ENCODE results near the gene RANBP10. TPM values are rescaled to one million over a fixed set of nuclear protein-coding genes. Genes with fewer than 3 reads are reported as not detected.

RANBP10 gene
- polyA plus RNA-seq, 4 donors, result 21.6 to 28.5 (median 22.3) TPM

DNA sequence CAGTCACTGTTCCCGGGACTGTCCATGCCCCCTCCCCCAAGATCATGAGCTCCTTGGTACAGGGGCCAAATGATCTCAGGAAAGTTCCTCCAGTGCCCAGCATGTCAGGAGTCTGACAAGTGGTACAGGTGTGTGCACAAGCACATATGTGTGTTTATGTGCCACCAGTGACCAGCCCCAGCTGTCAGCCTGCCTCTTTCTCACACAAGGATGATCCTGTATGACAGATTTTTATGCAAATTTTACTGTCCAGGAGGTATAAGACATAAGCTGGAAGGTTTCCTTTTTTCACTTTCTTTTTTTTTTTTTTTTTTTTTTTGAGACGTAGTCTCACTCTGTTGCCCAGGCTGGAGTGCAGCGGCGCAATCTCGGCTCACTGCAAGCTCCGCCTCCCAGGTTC, 55.9 kb downstream of the RANBP10 start:
- no peak for DNase-seq (ENCODE audit: low read depth in 4 of 4, low spot score in 3 of 4)

GRCh38 chr16:67749436-67750078, 56.8 kb downstream of the RANBP10 start:
- DNase-seq (ENCODE audit: low read depth in 4 of 4, low spot score in 3 of 4), result no peak

GRCh38 chr16:67748834-67749233, 57.5 kb downstream of the RANBP10 start:
- DNase-seq (ENCODE audit: low read depth in 4 of 4, low spot score in 3 of 4), result no peak

- DNase-seq (ENCODE audit: low read depth in 4 of 4, low spot score in 3 of 4), result no peak
These were observed 59.5 kb downstream of the RANBP10 start for GRCh38 chr16:67746846-67747245.

GRCh38 chr16:67741118-67741517, 65.2 kb downstream of the RANBP10 start:
- no peak for DNase-seq (ENCODE audit: low read depth in 4 of 4, low spot score in 3 of 4)

DNA sequence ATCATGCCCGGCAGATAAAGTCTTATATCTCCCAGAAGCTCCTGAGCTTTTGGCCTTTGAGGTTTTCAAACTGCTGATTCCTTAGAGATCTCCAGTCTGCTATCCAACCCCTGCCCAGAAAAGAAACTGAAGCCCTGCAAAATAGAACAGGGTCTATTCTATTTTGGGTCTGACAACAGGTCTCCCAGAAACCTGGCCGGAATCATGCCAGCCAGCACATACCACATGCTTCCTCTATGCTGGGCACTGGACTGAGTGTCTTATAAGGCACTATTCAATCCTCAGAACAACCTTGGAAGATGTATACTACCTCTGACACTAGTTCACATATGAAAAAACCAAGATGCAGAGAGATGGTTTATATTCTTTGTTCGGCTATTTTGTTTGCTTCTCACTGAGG, 66.0 kb downstream of the RANBP10 start:
- no peak for DNase-seq (ENCODE audit: low read depth in 4 of 4, low spot score in 3 of 4)

GRCh38 chr16:67736858-67737257, 69.5 kb downstream of the RANBP10 start:
- no peak for DNase-seq (ENCODE audit: low read depth in 4 of 4, low spot score in 3 of 4)

DNA sequence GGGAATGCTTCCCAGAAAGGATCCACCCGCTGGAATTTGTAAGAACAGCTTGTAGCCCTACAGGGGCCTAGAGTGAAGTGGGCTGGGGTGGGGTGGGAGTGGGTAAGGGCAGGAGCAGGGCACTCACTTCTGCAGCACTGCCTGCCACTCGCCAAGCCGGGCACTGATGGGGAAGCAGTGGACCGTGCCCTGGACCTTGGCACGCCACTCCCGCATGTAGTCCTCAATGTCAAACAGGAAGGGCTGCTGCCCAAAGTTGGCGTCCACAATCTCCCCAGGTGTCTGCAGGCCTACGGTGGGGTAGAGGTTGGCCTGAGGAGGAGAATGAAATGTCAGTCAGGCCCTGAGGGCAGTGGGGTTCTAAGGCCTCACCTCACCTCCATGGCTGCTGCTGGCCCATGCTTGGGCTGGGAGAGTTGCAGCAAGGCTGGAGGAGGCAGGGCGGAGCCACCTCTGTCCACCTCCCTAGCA, 71.6 kb downstream of the RANBP10 start:
- no peak for DNase-seq (ENCODE audit: low read depth in 4 of 4, low spot score in 3 of 4)

DNA sequence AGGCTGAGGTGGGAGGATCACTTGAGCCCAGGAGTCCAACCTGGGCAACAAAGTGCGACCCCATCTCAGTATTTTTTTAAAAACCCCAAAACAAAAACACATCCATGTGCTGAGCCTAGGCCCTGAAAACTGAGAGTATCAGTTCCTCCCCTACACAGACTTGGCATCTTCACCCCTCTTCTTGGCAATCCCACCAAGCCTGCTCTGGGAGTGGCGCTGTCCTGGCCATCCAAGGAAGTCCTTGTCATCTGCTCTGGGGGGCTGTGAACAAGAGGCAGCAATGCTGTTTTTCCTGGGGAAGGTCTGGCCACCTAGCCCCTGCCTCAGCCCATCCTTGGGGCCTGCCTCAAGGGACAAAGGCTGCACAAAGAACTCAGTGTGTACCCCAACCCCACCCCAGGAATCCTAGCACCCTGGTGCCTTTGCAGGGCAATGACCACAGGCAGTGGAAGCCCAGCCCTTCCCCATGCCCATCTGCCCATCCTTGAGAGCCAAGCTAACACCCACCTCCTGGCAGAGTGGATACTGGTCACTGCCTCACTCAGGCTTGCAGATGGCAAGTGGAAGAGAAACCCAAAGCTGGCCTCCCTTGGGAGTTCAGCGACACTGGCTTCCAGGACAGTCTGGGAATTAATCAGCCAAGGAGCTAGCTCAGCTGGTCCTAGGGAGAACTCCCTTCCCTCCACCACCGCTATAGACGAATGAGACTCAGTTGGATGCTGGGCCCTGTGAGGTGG, 72.5 kb downstream of the RANBP10 start:
- no peak for DNase-seq (ENCODE audit: low read depth in 4 of 4, low spot score in 3 of 4)

- no peak for DNase-seq (ENCODE audit: low read depth in 4 of 4, low spot score in 3 of 4)
These were observed 74.6 kb downstream of the RANBP10 start for GRCh38 chr16:67731753-67732095.

DNA sequence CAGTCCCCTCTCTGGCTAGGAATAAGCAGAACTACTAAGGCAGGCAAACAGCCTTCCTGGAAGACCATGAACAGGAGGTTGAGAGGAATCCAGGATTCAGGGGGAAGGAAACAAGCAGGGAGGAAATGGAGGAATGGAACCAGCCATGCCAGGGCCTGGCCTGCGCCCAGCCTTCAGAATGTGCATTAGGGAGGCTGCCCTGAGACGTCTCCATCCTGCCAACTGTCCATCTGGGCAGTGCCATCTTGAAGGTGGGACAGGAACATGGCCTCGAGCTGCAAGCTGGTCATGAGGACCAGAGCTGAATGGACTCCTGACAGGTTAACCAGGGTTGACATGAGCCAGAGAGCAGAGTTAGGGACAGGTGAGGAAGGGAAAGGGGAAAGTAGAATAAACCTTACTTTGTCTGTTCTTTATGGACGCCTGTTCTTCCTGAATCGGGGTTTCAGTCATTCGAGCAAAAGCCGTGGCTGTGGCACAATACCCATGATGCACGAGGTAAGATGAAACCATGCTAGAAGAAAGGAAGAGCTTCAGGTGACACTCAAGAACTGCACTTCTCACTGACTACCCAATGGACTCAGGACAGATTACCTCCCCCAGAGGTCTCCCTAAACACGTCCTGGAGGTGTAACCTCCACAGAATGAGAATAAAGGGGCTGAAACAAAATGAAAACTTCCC, 75.1 kb downstream of the RANBP10 start:
- DNase-seq (ENCODE audit: low read depth in 4 of 4, low spot score in 3 of 4), result no peak

DNA sequence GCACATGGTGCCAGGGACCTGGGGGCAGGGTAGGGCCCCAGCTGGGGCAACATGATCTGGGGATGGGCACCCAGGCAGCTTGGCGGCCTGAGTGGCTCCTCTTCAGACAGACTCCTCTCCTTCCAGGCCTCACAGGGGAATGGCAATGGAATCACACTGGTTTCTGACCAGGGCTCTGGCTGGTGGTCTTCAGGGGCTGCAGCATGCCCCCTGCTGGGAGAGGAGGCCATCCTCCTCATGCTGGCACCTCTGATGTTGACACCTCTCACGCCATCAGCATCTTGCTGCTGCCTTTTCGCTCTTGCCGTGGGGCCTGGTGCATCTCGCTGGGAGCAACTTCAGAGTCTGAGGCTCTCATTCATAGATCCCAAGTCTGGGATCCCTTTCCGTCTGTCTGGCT, 76.0 kb downstream of the RANBP10 start:
- no peak for DNase-seq (ENCODE audit: low read depth in 4 of 4, low spot score in 3 of 4)

- no peak for DNase-seq (ENCODE audit: low read depth in 4 of 4, low spot score in 3 of 4)
These were observed 76.6 kb downstream of the RANBP10 start for GRCh38 chr16:67729636-67730248.

GRCh38 chr16:67727521-67728485, 78.6 kb downstream of the RANBP10 start:
- DNase-seq (ENCODE audit: low read depth in 4 of 4, low spot score in 3 of 4), result no peak

DNA sequence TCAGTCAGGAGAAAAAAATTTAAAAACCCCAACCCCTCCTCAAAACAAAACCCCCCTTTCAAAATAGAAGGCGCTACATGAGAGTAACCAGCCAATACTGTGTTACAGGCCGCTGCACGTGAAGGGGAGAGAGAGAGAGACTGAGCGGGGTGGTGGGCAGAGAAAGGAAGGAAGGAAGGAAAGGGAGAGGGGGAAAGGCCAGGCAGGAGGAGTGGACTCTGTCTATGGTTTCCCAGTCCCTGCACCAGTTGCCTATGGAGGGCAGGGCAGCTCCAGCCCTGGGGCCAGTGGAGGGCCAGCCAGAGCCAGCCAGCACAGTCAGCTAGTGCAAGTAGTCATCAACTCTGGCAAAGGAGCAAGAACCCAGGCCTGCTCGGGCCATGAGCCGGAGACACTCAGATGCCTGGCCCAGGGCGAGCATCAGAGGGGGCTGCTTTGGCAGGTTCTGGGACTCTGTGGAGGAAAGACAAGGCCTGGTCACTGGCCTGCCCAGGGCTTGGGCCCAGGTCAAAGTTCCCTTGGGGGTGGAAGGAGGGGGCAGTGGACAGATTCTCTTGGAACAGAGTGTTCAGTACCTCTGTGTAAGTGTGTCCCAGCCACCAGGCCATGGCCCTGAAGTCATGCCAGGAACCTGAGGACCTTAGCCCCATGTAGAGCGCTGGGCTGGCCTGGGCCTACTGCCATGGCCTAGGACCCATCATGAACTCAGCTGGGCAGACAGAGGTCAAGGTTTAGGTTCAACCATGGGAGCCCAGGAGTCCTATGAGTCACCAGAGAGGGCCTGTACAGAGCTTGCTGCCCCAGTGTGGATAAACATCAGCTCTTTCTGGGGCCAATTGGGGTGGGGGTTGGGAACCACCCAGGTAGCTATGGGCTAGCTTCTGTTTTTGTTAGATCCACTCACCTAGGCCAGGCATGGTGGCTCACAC, 80.0 kb downstream of the RANBP10 start:
- DNase-seq (ENCODE audit: low read depth in 4 of 4, low spot score in 3 of 4), result no peak

DNA sequence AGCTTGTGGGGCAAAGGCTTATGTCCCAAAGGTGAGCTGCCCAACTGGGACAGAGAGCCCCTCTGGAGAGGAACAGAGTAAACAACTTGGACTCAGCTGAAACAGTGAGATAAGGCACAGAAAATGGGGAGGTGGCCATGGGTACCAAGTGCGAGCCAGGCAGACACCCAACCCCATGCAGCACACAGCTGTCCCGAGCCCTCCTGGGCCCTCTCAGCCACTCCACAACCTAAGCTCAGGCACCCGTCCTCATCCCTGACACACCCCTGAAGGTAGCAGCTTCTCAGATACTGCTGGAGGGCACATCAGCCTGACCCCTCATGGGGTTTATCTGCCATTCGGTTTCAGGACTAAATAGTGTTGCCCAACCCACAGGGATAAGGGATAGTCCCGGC, 82.5 kb downstream of the RANBP10 start:
- no peak for DNase-seq (ENCODE audit: low read depth in 4 of 4, low spot score in 3 of 4)

GRCh38 chr16:67723151-67723910, 83.0 kb downstream of the RANBP10 start:
- no peak for DNase-seq (ENCODE audit: low read depth in 4 of 4, low spot score in 3 of 4)

DNA sequence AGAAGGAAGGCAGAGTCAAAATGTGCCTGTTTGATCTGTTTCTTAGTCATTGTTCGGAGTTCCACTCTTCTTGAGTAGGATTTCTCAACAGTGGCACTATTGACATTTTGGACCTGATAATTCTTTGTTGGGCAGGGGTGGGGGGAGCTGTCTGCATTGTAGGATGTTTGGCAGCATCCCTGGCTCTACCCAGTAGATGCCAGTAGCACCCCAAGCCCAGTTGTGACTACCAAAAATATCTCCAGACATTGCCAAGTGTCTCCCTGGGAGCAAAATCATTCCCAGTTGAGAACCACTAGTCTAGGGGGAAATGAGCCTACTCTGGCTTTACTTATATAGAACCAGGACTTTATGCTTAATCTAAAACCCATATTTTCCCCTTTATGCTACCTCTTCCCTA, 86.1 kb downstream of the RANBP10 start:
- no peak for DNase-seq (ENCODE audit: low read depth in 4 of 4, low spot score in 3 of 4)

Data from right renal pelvis (tissue), 4 donors.